Endothelial cell (in vitro differentiated cells): ENCODE results near the gene IGFL3. TPM values are rescaled to one million over a fixed set of nuclear protein-coding genes. Genes with fewer than 3 reads are reported as not detected.
A peak's percentile ranks its signal among the peaks of the same experiment; 100 is the strongest.

Experiments used
- DNase-seq: peaks from one replicate; pipeline ENCODE4 v3.0.0; 2021; ENCODE audit warnings: low spot score
- H3K27ac Mint-ChIP-seq: one replicate; pipeline ENCODE4 v1.8.0; 2021; ENCODE audit warnings: mixed read lengths, inconsistent platforms; ENCODE audit not compliant: unreplicated experiment
- H3K27me3 Mint-ChIP-seq: one replicate; pipeline ENCODE4 v1.8.0; 2021; ENCODE audit warnings: mild to moderate bottlenecking, moderate library complexity, mixed read lengths, inconsistent platforms; ENCODE audit not compliant: unreplicated experiment
- H3K36me3 Mint-ChIP-seq: one replicate; pipeline ENCODE4 v1.8.0; 2021; ENCODE audit warnings: mild to moderate bottlenecking, low read depth, mixed read lengths, inconsistent platforms; ENCODE audit not compliant: unreplicated experiment
- H3K4me1 Mint-ChIP-seq: one replicate; pipeline ENCODE4 v1.8.0; 2021; ENCODE audit warnings: mild to moderate bottlenecking, mixed read lengths, inconsistent platforms; ENCODE audit not compliant: unreplicated experiment
- H3K4me3 Mint-ChIP-seq: one replicate; pipeline ENCODE4 v1.8.0; 2021; ENCODE audit warnings: mild to moderate bottlenecking, mixed read lengths, inconsistent platforms; ENCODE audit not compliant: unreplicated experiment
- H3K9me3 Mint-ChIP-seq: one replicate; pipeline ENCODE4 v1.8.0; 2021; ENCODE audit warnings: mixed read lengths, inconsistent platforms; ENCODE audit not compliant: unreplicated experiment
- CTCF ChIP-seq: fragments of 200-600 bp; sonication (generic); IDR thresholded peaks from one replicate; pipeline ENCODE4 v1.5.0; 2021; ENCODE audit warnings: antibody characterized with exemption; ENCODE audit not compliant: unreplicated experiment
- total RNA-seq: library from RNA; stranded (reverse); fragmentation: NEBNext Ultra II Directional; extraction: Animal tissue kit (Norgen Biotek cat#: 25700); gene quantifications from one replicate; pipeline ENCODE4 v1.2.1, GENCODE V29; 2021; ENCODE audit not compliant: unreplicated experiment

Gene IGFL3
- total RNA-seq, 1 donor from 2014 or later, result not detected

- H3K4me3 Mint-ChIP-seq, result no peak overlapping the region
- peaks cover 5% of the 10 kb centered on the region for H3K4me1 Mint-ChIP-seq
- H3K27me3 Mint-ChIP-seq, result peaks cover 2% of the 10 kb centered on the region
- H3K27ac Mint-ChIP-seq, result no peak overlapping the region
- H3K36me3 Mint-ChIP-seq, result no peaks in the 10 kb centered on the region
- no peak for TF ChIP-seq CTCF
- DNase-seq, result no peak
- no peaks in the 10 kb centered on the region for H3K9me3 Mint-ChIP-seq
Measured at GRCh38 chr19:46077815-46078167, 46.7 kb downstream of the IGFL3 start.

GRCh38 chr19:46076951-46077814, 47.3 kb downstream of the IGFL3 start:
- no peaks in the 10 kb centered on the region for H3K9me3 Mint-ChIP-seq
- TF ChIP-seq CTCF, result peak; percentile 63
- peak overlapping the region; percentile 76 for H3K4me3 Mint-ChIP-seq
- H3K4me1 Mint-ChIP-seq, result peaks cover 5% of the 10 kb centered on the region
- H3K36me3 Mint-ChIP-seq, result no peaks in the 10 kb centered on the region
- H3K27me3 Mint-ChIP-seq, result peaks cover 2% of the 10 kb centered on the region
- H3K27ac Mint-ChIP-seq, result no peak overlapping the region
- DNase-seq, result peak; percentile 79

GRCh38 chr19:46076031-46076880, 48.2 kb downstream of the IGFL3 start:
- no peaks in the 10 kb centered on the region for H3K9me3 Mint-ChIP-seq
- no peaks in the 10 kb centered on the region for H3K36me3 Mint-ChIP-seq
- no peak for DNase-seq
- peaks cover 2% of the 10 kb centered on the region for H3K27me3 Mint-ChIP-seq
- TF ChIP-seq CTCF, result no peak
- H3K27ac Mint-ChIP-seq, result no peak overlapping the region
- H3K4me3 Mint-ChIP-seq, result no peak overlapping the region
- H3K4me1 Mint-ChIP-seq, result peaks cover 5% of the 10 kb centered on the region

- H3K36me3 Mint-ChIP-seq, result no peaks in the 10 kb centered on the region
- no peak for DNase-seq
- H3K27me3 Mint-ChIP-seq, result peaks cover 2% of the 10 kb centered on the region
- no peaks in the 10 kb centered on the region for H3K9me3 Mint-ChIP-seq
- H3K4me1 Mint-ChIP-seq, result peaks cover 5% of the 10 kb centered on the region
- TF ChIP-seq CTCF, result no peak
- H3K27ac Mint-ChIP-seq, result no peak overlapping the region
- no peak overlapping the region for H3K4me3 Mint-ChIP-seq
Measured at GRCh38 chr19:46073268-46073922, 51.1 kb downstream of the IGFL3 start.

Other genes with a start within 250 kb of the IGFL3 start
- 17.6 TPM for gene IRF2BP1, start 238.5 kb downstream of the IGFL3 start, total RNA-seq
- 9.0 TPM for gene MYPOP, start 222.1 kb downstream of the IGFL3 start, total RNA-seq
- gene NANOS2, start 209.9 kb downstream of the IGFL3 start, total RNA-seq, result not detected
- 86.0 TPM for gene NOVA2, start 150.8 kb downstream of the IGFL3 start, total RNA-seq
- gene CCDC61, start 129.2 kb downstream of the IGFL3 start, total RNA-seq, result 9.5 TPM
- 0.54 TPM for gene PGLYRP1, start 101.6 kb downstream of the IGFL3 start, total RNA-seq
- not detected for gene IGFL4, start 83.7 kb downstream of the IGFL3 start, total RNA-seq
- not detected for gene IGFL2, start 23.6 kb upstream of the IGFL3 start, total RNA-seq
- gene IGFL1, start 105.1 kb upstream of the IGFL3 start, total RNA-seq, result not detected
- 54.2 TPM for gene HIF3A, start 172.4 kb upstream of the IGFL3 start, total RNA-seq
- 66.7 TPM for gene PPP5C, start 222.4 kb upstream of the IGFL3 start, total RNA-seq